Kidney capillary endothelial cell (primary cell): ENCODE measurements around the gene SURF4.
"Not testable (repeated sequence)": the region's sequence is repeated elsewhere in the genome, so short reads cannot be mapped to it uniquely, and the experiment has no call there.

Source experiments
- DNase-seq: peaks from one replicate; pipeline ENCODE4 v3.0.0-alpha.2; 2018; ENCODE audit warnings: low spot score

SURF4 gene

DNA sequence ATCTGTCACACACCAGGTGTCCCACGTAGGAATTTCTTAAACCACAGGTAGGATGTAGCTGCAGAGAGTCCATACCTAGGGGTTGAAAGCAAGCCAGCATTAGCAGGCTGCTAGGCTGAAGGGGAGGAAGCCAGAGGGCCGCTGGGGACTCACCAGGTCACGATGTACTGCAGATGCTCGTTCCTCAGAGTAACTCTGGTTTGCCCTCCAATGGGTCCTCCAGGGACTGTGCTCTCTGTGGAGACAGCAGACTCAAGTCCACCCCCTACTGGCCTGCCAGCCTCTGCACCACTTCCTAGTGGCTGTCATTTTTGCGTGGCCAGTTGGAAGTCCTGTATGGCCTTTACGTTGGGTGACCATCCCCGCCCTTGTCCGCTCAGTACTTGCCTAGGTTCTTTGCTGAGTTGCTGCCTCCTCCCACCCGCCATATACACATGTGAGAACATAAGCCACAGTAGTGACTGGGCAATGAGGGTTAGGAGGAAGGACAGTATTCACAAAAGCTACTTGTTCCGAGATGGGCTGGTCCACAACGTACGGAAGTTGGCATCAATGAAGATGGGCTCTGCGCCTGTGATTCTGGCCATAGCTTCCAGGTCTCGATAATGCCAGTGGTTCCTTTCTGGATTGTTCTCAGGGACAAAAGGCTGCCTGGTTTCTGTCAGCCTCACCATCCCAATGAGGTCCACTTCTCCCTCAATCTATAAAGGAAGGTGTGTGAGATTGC is 23.8 kb downstream of the SURF4 start:
- DNase-seq = peak; percentile 63

DNA sequence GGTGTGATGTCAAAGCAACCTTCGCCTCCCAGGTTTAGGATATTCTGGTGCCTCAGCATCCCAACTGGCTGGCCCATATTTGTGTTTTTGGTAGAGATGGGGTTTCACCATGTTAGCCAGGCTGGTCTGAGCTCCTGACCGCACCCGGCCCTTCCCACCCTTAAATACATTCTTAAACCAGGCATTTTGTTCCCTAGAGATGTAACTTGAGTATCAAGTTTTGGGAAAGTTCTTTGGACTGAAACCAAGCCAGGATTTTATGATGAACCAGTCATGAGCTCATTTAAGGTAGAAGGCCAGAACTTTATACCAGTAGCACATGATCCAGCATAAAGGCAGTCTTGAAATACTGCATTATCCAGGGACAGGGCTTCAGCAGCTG is 24.3 kb downstream of the SURF4 start:
- no peak for DNase-seq

DNA sequence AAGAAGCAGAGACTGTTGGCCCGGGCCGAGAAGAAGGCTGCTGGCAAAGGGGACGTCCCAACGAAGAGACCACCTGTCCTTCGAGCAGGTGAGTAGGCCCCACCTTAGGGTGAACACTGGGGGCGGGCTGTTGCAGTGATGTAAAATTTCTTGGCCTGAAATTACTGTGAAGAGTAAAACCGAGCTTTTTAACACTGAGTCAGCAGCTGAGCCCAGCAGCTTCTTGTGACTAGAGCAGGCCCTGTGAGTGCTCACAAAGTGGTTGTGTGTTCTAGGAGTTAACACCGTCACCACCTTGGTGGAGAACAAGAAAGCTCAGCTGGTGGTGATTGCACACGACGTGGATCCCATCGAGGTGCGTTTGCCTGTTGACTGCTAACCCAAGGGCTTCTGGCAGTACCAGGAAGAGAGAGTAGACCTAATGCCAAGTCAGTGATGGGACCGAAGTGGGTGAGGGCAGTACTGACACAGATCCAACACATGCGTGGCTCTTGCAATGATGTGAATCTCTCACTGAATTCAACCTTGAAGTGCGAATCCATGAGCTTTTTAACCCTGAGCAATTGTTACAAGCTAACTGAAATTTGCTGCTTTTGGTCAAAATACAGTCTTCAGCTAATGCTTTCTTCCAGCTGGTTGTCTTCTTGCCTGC is 25.8 kb downstream of the SURF4 start:
- DNase-seq = no peak

DNA sequence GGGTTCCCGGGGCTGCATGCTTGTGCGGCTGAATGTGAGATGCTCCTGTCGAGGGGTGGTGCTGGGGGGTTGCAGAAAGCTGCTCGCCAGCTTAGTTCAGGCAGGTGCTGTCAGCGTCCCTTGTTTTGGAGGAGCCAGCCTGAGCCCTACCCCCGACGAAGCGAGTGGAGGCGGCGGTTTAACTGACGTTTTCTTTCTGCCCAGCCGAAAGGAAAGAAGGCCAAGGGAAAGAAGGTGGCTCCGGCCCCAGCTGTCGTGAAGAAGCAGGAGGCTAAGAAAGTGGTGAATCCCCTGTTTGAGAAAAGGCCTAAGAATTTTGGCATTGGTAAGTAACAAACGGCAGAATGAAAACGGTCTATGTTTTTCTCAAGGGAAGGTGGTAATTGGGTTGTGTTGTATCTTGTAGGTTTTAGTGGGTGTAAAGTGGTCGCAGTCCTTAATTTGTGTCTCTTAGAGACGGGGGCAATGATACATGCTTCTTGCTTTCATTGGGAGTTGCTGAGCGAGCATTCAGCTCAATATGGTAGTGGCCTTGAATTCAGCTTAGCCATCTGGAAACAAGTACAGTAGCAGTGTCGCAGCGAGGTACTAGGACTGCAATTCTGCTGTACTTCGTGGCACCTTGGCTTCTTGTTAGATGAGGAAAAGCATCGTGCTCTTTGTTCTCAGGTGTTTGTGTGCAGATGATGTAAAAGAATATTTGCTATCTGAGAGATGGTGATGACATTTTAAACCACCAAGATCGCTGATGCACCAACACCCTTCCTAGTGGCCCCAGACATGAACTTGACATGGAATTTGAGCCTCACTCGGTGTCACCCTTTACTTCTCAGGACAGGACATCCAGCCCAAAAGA is 26.9 kb downstream of the SURF4 start:
- DNase-seq = no peak

DNA sequence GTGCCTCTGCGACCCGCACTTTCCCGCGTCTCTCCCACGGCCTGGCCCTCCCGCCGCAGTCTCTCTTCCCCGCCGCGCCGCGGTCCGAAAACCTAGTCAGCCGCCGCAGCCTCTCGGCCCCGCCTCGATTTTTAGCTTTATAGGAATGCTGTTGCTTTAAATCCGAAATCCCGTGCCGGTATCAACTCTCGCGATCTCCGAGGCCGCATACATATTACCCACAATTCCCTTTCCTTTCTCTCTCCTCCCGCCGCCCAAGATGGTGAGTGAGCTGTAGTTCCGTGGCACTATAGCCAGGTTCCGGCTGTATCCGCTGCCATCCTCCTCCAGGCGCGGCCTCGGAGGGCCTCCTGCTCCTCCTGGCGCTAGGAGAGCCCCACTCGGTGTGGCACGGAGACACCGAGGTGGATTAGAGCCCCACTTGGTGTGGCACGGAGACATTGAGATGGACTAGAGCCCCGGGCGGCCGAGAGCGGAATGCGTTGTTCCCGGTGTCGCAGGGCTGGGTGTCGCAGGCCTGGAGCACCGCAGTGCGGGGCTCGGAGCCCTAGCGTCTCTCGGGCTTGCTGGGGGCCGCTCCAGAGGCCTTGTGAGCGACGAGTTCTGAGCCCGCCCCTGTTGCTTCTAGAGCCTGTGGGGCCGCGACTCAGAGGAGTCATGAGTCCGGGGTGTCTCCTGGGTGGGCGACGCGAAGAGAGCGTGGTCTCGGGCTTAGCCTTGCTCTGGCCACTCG is 27.7 kb downstream of the SURF4 start, which contains the start of the genes MED22 and RPL7A:
TSS of gene MED22 (minus strand) at position 147 of the 733 bp plus-strand sequence. CDS start 1,469 bp downstream, outside the sequence.
TSS of gene RPL7A (plus strand) at position 234 of the 733 bp plus-strand sequence. CDS start at position 260, 26 bp downstream.
- DNase-seq = peak; percentile 88

- DNase-seq = no peak
Observed at GRCh38 chr9:133347515-133347984, 28.3 kb downstream of the SURF4 start.

GRCh38 chr9:133346021-133346785 is 29.7 kb downstream of the SURF4 start:
- no peak for DNase-seq

DNA sequence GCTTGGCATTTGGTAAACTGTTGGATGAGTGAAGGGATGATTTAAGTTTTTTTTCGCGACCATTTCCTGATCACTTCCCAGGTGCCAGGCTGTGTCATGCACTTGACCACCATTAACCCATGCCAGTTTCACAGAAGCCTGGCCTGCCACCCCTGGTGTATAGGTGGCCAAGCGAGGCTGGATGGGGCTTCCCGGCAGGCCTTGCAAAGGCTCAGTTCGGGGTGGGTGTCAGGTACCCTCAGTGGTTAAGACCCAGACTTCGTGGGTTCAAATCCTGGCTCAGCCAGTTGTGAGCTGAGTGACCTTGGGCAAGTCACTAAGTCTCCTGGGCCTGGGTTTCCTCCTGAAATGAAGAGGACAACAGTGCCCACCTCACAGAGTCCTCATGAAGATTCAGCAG is 30.3 kb downstream of the SURF4 start:
- DNase-seq = no peak

DNA sequence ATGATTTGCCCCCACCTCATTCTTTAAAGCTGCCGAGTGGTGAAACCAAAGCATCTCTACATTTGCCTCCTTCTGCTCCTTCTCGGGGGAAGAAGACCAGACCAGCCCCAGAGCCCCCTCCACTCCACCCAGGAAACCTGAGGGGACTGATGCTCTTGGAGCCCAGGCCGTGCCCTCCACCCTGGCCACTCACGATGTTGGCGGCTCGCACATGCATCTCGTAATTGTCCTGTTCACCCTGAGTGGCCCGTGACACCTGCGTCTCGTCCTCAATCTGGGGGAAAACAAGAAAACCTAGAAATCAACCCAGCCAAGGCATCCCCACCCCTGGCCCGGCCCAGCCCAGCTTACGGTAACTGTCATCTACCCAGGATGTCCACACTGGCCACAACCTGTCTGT is 30.9 kb downstream of the SURF4 start:
- no peak for DNase-seq

DNA sequence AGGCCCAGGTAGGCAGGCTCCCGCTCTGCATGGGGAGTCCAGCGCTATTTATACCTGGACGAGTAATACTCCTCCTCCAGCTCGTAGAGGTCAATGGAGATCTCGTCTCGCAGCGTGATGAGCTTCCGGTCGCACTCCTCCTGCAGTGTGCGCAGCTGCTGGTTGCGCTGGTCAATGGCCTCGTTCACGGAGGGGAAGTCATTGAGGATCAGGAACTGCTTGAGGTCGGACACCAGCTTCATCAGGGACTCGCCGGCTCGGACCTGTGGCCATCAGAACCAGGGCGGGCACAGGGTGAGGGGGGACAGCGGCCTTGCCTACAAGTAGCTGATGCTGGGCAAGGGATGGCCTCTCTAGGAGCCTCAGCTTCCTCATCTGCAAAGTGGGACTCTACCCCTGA is 31.8 kb downstream of the SURF4 start:
- DNase-seq = no peak

DNA sequence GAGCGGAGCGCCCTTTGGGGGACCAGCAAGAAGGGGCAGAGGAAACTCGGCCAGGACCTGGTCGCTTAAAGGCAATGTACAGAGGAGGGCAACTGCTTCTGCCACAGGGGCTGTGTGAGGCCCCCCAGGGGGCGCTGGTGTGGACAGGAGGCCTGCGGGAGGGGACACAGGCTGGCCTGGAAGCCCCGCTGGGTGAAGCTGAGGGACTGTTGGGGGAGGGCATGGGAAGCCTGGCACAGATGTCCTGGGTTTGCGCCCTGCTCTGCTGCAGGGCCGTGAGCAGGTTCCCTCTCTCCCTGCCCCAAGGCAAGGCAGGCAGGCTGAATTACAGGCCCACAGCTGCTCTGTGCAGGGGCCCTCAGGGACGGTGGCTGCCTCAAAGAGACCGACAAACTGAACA is 33.3 kb downstream of the SURF4 start:
- no peak for DNase-seq

GRCh38 chr9:133342069-133342406 is 33.8 kb downstream of the SURF4 start:
- no peak for DNase-seq

GRCh38 chr9:133341369-133342068 is 34.3 kb downstream of the SURF4 start:
- no peak for DNase-seq

DNA sequence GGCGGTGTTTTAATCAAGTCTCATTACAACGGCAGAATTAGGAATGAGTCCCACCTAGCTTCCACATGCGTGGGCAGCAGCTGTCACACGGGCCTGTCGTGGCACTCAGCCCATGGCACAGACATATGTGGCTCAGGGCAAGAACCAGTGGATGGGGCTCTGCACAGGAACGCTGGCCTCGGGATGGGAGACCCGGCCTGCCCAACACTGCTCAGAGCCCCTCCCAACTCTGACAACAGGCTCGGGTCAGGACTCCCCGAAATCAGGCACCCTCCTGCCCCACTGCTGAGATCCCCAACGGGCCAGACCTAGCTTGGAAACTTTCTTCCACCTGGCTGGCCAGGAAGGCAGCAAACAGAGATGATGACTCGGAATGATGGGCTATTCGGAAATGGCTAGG is 34.9 kb downstream of the SURF4 start:
- no peak for DNase-seq

DNA sequence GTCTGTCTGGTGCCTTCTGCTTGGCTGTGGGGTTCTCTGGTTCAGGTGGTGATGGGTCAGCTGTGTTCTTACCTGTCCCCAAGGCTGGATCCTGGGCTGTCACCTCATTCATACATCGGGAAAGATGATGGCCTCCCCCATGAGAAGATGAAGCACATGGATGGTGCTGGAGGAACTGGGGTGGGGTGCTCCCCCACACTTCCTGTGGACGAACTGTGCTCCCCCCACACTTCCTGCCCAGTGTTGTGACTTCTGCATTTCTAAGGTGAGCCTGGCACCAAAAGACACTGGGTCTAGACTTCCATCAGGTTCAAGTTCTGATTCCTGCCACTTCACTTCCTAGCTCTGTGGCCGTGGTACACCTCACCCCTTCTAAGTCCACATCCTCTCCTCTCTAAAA is 35.6 kb downstream of the SURF4 start:
- DNase-seq = no peak

GRCh38 chr9:133339641-133340040 is 36.2 kb downstream of the SURF4 start:
- DNase-seq = no peak

DNA sequence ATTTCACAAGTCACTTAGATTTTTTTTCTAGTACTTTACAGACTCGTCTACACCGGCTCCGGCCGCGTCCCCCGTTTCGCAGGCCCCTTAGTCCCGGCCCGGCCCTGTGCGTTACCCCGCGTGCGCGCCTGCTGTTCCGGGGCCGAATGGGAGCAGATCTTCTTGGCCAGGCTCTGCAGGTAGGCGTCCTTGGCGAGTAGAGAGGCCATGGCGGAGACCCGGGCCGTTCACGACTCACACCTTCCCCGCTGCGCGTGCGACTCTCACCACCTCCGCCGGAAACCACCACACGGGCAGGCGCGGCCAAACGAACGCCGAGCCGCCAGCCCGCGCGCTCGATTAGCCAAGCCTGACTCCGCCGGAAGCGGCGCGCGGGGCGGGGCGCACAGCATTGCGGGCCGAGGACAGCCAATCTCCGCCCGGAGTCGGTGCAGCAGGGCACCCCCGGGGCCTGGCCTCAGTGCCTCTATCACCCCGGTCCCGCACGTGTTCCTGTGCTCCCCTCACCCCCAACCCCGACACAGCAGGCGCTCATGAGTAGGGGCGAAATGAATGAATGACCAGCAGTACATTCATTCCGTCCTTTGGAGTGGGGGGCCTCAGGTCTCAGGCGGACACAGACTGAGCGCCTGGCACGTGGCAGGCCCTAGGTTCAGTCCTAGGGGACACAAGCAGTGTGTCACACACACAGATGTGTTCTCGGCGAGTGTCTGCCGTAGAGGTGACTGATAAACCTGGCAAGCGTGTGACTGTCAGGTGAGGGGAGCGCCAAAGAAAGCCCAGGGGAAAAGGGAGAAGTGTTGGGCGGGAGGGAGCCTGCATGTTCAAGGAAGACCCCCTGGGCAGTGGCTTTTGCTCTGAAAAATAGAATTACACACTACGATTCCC is 39.7 kb downstream of the SURF4 start, which contains the start of gene SURF6:
TSS of gene SURF6 (minus strand) at position 265 of the 888 bp plus-strand sequence. CDS start at position 209, 56 bp downstream.
- DNase-seq = peak; percentile 80

- not testable (repeated sequence) for DNase-seq
Observed at GRCh38 chr9:133334888-133335287, 41.0 kb downstream of the SURF4 start.

DNA sequence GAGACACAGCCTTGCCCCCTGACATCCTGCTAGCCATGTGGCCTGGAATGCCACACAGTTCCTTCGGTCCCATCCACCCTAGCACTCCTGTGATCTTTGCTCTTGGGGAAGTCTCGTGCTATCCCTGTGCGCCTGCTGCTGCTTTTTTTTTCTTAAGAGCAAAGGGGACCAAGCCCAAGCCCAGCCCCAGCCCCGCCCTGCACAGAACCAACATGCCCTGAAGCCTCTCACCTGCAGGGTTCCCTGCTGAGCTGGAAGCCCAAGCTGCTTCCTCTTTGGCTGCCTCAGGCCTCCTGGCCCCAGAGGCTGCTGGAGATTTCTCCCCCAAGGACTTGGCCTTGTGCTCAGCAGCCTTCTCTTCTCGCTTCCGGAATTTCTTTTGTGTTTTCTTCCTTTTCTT is 41.7 kb downstream of the SURF4 start:
- no peak for DNase-seq
